SJSA1 (cell line): ENCODE data around the gene PKN1. TPM values are rescaled to one million over a fixed set of nuclear protein-coding genes. Genes with fewer than 3 reads are reported as not detected.
"Not testable (repeated sequence)": the region's sequence is repeated elsewhere in the genome, so short reads cannot be mapped to it uniquely, and the experiment has no call there.

Experiments used
- DNase-seq, 2 experiments: peaks; one replicate each; pipeline ENCODE4 v3.0.0-alpha.2; 2015 to 2020; ENCODE audit warnings: low spot score in 2 of 2, low read depth in 1 of 2
- H3K27ac ChIP-seq: fragments of 250-450 bp; sonication (Bioruptor Pico); 2 replicates; pipeline ENCODE4 v1.5.1; 2020; ENCODE audit warnings: mild to moderate bottlenecking, moderate library complexity
- H3K27me3 ChIP-seq: fragments of 250-450 bp; sonication (Bioruptor Pico); replicated peaks from 2 replicates; pipeline ENCODE4 v1.5.1; 2020; ENCODE audit warnings: mild to moderate bottlenecking, moderate library complexity
- H3K36me3 ChIP-seq: fragments of 250-450 bp; sonication (Bioruptor Pico); 2 replicates; pipeline ENCODE4 v1.5.1; 2020; ENCODE audit warnings: mild to moderate bottlenecking
- H3K4me1 ChIP-seq: fragments of 250-450 bp; sonication (Bioruptor Pico); replicated peaks from 2 replicates; pipeline ENCODE4 v1.6.1; 2021; ENCODE audit warnings: mild to moderate bottlenecking
- H3K4me3 ChIP-seq: fragments of 250-450 bp; sonication (Bioruptor Pico); 2 replicates; pipeline ENCODE4 v1.5.1; 2020; ENCODE audit warnings: mild to moderate bottlenecking
- H3K9me3 ChIP-seq: fragments of 250-450 bp; sonication (Bioruptor Pico); replicated peaks from 2 replicates; pipeline ENCODE4 v1.5.1; 2020; ENCODE audit warnings: mild to moderate bottlenecking
- total RNA-seq: library from RNA; depleted of rRNA; stranded (reverse); fragments of >200 nt; shearing (Covaris generic); gene quantifications from 2 replicates; pipeline ENCODE4 v1.2.3, GENCODE V29; 2014

Gene PKN1
- total RNA-seq, 1 experiment from 2014 or later, result 79.7 TPM

DNA sequence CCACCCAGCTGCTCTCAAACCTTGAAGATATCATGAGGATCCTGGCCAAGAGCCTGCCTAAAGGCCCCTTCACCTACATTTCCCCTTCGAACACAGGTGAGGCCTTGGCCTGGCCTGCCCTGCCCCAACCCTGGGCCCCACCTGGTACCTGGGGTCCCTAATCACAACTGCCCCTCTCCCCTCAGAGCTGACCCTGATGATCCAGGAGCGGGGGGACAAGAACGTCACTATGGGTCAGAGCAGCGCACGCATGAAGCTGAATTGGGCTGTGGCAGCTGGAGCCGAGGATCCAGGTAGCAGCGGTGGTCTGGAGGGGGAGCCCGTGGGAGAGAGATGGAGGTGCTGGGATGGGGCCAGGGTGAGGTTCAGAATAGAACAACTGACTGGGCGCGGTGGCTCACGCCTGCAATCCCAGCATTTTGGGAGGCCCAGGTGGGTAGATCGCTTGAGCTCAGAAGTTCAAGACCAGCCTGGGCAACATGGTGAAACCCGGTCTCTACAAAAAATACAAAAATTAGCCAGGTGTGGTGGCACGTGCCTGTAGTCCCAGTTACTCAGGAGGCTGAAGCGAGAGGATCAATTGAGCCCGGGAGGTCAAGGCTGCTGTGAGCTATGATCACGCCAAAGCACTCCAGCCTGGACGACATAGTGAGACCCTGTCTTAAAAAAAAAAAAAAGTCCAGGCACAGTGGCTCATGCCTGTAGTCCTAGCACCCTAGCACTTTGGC, 31.5 kb upstream of the PKN1 start:
- peaks cover 8% of the 10 kb centered on the region for H3K4me1 ChIP-seq
- peaks cover 64% of the 10 kb centered on the region for H3K36me3 ChIP-seq
- H3K9me3 ChIP-seq, result peaks cover 3% of the 10 kb centered on the region; the same call in 1 of the 2 replicates
- H3K27me3 ChIP-seq, result no peaks in the 10 kb centered on the region
- H3K4me3 ChIP-seq, result no peak overlapping the region
- H3K27ac ChIP-seq, result no peak overlapping the region
- DNase-seq, result no peak

DNA sequence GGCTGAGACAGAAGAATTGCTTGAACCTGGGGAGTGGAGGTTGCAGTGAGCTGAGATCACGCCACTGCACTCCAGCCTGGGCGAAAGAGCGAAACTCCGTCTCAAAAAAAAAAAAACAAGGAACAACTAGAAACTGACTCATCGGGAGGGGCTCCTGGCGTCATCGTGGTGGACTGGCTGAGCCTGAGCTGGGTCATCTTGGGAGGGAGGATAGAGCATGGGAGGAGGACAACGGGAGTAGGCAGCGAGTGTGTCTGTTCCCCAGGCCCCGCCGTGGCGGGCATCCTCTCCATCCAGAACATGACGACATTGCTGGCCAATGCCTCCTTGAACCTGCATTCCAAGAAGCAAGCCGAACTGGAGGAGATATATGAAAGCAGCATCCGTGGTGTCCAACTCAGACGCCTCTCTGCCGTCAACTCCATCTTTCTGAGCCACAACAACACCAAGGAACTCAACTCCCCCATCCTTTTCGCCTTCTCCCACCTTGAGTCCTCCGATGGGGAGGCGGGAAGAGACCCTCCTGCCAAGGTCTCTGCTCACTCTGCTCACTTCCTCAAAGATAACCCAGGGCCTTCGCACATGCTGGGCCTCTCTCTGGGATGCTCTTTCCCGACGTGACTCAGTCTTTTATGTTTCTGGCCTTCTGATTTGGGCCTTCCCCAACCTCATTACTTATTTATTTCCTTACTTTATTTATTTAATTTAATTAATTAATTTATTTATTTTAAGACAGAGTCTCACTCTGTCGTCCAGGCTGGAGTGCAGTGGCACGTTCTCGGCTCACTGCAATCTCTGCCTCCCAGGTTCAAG, 30.6 kb upstream of the PKN1 start:
- DNase-seq, result peak; percentile 50 to 80
- Histone ChIP-seq H3K4me1 (peaks cover 8% of the 10 kb centered on the region), H3K27me3 (no peaks in the 10 kb centered on the region), H3K4me3 (no peak overlapping the region), H3K9me3 (peaks cover 3% of the 10 kb centered on the region; the same call in 1 of the 2 replicates), H3K27ac (peak overlapping the region; percentile 26; the same call in 1 of the 2 replicates), H3K36me3 (peaks cover 73% of the 10 kb centered on the region)

DNA sequence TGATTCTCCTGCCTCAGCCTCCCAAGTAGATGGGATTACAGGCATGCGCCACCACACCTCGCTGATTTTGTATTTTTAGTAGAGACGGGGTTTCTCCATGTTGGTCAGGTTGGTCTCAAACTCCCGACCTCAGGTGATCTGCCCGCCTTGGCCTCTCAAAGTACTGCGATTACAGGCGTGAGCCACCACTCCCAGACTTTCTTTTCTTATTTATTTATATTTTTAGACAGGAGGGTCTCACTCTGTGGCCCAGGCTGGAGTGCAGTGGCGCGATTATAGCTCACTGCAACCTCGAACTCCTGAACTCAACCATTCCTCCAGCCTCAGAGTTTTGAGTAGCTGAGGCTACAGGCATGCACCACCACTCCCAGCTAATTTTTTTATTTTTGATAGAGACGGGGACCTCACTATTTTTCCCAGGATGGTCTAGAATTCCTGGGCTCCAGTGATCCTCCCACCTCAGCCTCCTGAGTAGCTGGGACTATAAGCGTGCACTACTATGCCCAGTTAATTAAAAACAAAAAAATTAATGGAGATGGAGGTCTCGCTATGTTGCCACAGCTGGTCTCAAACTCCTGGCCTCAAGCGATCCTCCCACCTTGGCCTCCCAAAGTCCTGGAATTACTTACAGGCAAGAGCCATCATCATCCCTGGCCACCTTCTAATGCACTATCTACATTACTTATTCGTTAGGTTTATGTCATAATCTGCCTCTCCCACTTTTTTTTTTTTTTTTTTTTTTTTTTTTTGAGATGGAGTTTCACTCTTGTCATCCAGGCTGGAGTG, 29.8 kb upstream of the PKN1 start:
- DNase-seq, H3K9me3 ChIP-seq, H3K27ac ChIP-seq, H3K4me1 ChIP-seq, H3K27me3 ChIP-seq, H3K4me3 ChIP-seq: not testable (repeated sequence)
- H3K36me3 ChIP-seq, result peaks cover 76% of the 10 kb centered on the region

DNA sequence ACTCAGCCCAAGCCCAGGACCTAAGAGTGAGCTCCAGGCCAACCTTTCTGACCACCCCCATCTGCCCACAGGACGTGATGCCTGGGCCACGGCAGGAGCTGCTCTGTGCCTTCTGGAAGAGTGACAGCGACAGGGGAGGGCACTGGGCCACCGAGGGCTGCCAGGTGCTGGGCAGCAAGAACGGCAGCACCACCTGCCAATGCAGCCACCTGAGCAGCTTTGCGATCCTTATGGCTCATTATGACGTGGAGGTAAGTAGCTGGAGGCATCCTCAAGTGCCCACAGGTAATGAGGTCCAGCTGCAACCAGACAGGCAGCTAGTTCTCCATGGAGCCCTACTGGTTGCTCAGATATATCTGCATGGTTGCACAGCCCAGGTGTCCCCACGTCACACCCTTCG, 28.8 kb upstream of the PKN1 start:
- Histone ChIP-seq H3K9me3 (peaks cover 3% of the 10 kb centered on the region; the same call in 1 of the 2 replicates), H3K36me3 (peaks cover 81% of the 10 kb centered on the region), H3K4me1 (peaks cover 8% of the 10 kb centered on the region), H3K27ac (no peak overlapping the region), H3K27me3 (no peaks in the 10 kb centered on the region), H3K4me3 (no peak overlapping the region)
- no peak for DNase-seq

DNA sequence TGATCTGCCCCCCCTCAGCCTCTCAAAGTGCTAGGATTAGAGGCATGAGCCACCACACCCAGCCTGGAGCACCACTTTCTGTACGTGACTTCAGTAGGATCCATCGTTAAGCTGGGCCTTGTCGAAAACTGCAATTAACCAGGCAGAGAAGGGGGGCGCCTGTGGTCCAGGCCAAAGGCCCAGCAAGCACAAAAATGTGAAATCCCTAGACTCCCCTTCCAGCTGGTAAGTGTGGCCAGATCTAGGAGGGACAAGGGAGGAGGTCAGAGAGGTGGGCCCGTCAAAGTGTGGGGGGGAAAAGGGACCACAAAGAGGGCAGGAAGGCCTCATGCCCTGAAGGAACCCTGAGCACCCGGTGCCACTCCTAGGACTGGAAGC, 27.7 kb upstream of the PKN1 start:
- Histone ChIP-seq H3K4me3 (no peak overlapping the region), H3K36me3 (peaks cover 88% of the 10 kb centered on the region), H3K27ac (no peak overlapping the region), H3K9me3 (peaks cover 3% of the 10 kb centered on the region; the same call in 1 of the 2 replicates), H3K27me3 (no peaks in the 10 kb centered on the region), H3K4me1 (peaks cover 8% of the 10 kb centered on the region)
- DNase-seq, result no peak

DNA sequence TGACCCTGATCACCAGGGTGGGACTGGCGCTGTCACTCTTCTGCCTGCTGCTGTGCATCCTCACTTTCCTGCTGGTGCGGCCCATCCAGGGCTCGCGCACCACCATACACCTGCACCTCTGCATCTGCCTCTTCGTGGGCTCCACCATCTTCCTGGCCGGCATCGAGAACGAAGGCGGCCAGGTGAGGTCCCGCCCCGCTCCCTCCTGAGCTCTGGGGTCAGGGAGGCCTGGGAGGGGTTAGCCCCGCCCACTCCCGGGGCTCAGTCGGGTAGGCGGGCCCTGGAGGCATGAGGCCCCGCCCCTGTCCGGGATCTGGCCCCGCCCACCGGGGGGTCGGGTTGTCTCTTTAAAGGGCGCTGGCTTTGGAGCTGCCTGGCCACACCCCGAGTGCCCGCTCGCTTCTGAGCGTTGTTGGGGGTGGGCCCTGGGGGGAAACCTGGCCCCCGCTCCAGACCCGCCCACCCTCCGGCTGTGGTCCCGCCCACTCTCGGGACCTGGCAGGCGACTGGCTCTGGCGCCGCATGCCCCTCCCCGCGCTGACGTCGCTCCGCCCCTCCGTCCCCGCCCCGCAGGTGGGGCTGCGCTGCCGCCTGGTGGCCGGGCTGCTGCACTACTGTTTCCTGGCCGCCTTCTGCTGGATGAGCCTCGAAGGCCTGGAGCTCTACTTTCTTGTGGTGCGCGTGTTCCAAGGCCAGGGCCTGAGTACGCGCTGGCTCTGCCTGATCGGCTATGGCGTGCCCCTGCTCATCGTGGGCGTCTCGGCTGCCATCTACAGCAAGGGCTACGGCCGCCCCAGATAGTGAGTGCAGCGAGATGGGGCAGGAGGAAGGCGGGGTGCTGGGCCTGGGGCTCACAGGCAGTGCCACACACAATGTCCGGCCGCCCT, 27.1 kb upstream of the PKN1 start:
- Histone ChIP-seq H3K27ac (no peak overlapping the region), H3K4me3 (no peak overlapping the region), H3K36me3 (peaks cover 88% of the 10 kb centered on the region), H3K9me3 (peaks cover 3% of the 10 kb centered on the region; the same call in 1 of the 2 replicates), H3K27me3 (no peaks in the 10 kb centered on the region), H3K4me1 (peaks cover 8% of the 10 kb centered on the region)
- peak; percentile 73 to 85 for DNase-seq

DNA sequence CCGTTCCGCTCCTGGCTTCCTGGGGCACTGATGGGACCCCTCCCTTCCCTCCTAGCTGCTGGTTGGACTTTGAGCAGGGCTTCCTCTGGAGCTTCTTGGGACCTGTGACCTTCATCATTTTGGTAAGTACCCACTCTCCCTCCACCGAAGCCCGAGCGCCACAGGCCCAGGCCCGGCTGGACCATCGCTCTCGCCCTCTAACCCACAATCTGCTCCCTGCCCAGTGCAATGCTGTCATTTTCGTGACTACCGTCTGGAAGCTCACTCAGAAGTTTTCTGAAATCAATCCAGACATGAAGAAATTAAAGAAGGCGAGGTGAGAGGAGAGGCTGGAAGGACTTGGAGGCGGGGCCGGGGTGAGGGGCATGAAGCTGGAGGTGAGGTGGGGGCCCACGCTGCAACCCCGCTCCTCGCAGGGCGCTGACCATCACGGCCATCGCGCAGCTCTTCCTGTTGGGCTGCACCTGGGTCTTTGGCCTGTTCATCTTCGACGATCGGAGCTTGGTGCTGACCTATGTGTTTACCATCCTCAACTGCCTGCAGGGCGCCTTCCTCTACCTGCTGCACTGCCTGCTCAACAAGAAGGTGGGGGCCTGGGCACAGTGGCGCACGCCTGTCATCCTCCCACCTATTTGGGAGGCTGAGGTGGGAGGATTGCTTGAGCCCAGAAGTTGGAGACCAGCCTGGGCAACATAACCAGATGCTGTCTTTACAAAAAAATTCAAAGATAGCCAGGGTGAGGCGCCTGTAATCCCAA, 26.3 kb upstream of the PKN1 start:
- Histone ChIP-seq H3K36me3 (peaks cover 88% of the 10 kb centered on the region), H3K27ac (no peak overlapping the region)

DNA sequence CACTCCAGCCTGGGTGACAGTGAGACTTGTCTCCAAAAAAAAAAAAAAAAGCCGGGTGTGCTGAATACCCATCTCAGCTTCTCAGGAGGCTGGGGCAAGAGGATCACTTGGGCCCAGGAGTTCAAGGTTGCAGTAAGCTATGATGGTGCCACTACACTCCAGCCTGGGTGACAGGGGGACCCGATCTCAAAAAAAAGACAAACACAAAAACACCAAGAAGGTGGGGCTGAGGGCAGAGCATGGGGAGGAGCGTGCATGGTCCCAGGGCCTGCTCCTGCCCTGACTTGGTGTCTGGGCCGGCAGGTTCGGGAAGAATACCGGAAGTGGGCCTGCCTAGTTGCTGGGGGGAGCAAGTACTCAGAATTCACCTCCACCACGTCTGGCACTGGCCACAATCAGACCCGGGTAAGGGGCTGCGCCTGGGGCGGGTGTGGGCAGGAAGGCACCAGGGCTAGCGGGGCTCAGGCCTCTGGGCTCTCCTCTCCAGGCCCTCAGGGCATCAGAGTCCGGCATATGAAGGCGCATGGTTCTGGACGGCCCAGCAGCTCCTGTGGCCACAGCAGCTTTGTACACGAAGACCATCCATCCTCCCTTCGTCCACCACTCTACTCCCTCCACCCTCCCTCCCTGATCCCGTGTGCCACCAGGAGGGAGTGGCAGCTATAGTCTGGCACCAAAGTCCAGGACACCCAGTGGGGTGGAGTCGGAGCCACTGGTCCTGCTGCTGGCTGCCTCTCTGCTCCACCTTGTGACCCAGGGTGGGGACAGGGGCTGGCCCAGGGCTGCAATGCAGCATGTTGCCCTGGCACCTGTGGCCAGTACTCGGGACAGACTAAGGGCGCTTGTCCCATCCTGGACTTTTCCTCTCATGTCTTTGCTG, 25.3 kb upstream of the PKN1 start:
- DNase-seq, result no peak
- H3K36me3 ChIP-seq, result peaks cover 91% of the 10 kb centered on the region
- H3K4me1 ChIP-seq, result no peaks in the 10 kb centered on the region; the same call in 1 of the 2 replicates
- no peak overlapping the region for H3K4me3 ChIP-seq
- H3K9me3 ChIP-seq, result peaks cover 3% of the 10 kb centered on the region; the same call in 1 of the 2 replicates
- H3K27ac ChIP-seq, result no peak overlapping the region
- H3K27me3 ChIP-seq, result no peaks in the 10 kb centered on the region

More for the DNA sequence above, 26.3 kb upstream of the PKN1 start:
- DNase-seq, result no peak
- peaks cover 8% of the 10 kb centered on the region for H3K4me1 ChIP-seq
- H3K4me3 ChIP-seq, result no peak overlapping the region
- peaks cover 3% of the 10 kb centered on the region; the same call in 1 of the 2 replicates for H3K9me3 ChIP-seq
- no peaks in the 10 kb centered on the region for H3K27me3 ChIP-seq

DNA sequence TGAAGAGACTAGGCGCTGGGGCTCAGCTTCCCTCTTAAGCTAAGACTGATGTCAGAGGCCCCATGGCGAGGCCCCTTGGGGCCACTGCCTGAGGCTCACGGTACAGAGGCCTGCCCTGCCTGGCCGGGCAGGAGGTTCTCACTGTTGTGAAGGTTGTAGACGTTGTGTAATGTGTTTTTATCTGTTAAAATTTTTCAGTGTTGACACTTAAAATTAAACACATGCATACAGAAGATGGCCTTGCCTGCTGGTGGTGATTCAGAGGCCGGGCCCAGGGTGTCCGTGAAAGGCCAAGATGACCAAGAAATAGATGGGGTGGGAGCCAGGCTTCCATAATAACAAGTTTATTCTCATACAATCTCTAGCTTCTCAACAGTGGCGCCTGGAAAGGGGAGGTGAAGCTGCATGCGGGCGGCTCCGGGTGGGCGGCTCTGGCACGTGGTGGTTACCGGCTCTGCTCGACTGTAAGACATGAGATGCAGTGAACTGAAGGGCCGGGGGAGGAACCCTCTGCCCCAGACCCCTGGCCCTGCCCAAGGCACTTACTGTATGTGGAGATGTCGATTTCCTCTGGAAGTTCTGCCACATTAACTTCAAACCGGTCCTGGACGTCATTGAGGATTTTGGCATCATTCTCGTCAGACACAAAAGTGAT, 24.5 kb upstream of the PKN1 start:
- Histone ChIP-seq H3K9me3 (peaks cover 3% of the 10 kb centered on the region; the same call in 1 of the 2 replicates), H3K4me3 (no peak overlapping the region), H3K4me1 (peaks cover 2% of the 10 kb centered on the region), H3K36me3 (peaks cover 92% of the 10 kb centered on the region), H3K27me3 (no peaks in the 10 kb centered on the region), H3K27ac (no peak overlapping the region)
- no peak for DNase-seq

DNA sequence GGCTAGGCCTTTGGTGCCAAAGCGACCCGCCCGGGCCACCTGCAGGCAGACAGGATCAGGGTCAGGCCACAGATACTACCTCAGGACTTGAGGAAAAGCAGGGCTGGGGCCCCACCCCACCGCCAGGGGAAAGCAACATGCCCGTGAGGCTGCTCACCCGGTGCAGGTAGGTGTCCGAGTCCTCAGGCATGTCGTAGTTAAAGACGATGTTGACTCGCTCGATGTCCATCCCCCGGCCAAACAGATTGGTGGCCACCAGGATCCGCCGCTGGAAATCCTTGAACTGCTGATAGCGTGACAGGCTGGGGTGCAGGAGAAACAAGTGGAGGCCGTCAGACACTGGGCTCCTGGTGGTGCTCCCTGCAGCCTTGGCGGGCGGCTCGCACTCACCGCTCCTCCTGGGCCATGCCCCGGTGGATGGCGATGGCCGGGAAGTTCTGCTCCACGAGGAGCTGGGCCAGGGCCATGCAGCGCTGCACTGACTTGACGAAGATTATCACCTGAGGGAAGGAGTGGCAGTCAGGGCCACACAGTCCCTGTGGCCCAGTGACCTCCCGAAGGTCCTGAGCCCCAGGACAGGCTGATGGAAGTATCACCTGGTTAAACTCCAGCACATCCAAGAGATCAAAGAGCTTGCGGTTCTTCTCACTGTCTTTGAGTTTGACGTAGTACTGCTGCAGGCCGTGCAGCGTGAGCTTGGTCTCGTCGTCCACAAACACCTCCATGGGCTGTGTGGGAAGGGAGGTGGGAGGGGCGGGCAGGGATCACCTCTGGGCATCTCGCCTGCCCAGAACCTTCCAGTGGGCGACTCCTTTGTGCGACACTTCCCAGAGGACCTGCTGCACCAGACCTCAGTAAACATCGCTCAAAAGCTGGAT, 23.7 kb upstream of the PKN1 start:
- H3K36me3 ChIP-seq, result peaks cover 93% of the 10 kb centered on the region
- DNase-seq, result no peak
- peaks cover 5% of the 10 kb centered on the region for H3K4me1 ChIP-seq
- no peak overlapping the region for H3K27ac ChIP-seq
- peaks cover 3% of the 10 kb centered on the region; the same call in 1 of the 2 replicates for H3K9me3 ChIP-seq
- H3K4me3 ChIP-seq, result no peak overlapping the region
- no peaks in the 10 kb centered on the region for H3K27me3 ChIP-seq
